H1 (cell line): ENCODE data around the gene COASY. TPM values are rescaled to one million over a fixed set of nuclear protein-coding genes. Genes with fewer than 3 reads are reported as not detected.

Experiments
- CHD7 ChIP-seq: fragments of 300-600 bp; sonication (generic); IDR thresholded peaks from 2 replicates; pipeline ENCODE4 v1.7.1; 2012; ENCODE audit warnings: low read length, moderate library complexity, mild to moderate bottlenecking, inconsistent platforms; ENCODE audit not compliant: insufficient replicate concordance
- EGR1 ChIP-seq: IDR thresholded peaks from 2 replicates; pipeline ENCODE4 v1.6.1; 2011; ENCODE audit warnings: low read depth, low read length, borderline replicate concordance
- GABPA ChIP-seq: IDR thresholded peaks from 2 replicates; pipeline ENCODE4 v1.6.1; 2011; ENCODE audit warnings: mild to moderate bottlenecking, low read length, moderate library complexity, borderline replicate concordance; ENCODE audit not compliant: insufficient read depth
- KDM5A ChIP-seq: fragments of 200-600 bp; IDR thresholded peaks from 2 replicates; pipeline ENCODE4 v1.7.1; 2012; ENCODE audit warnings: mild to moderate bottlenecking, low read length, inconsistent platforms, mixed read lengths
- MAFK ChIP-seq: IDR thresholded peaks from 2 replicates; pipeline ENCODE4 v1.6.1; 2012; ENCODE audit warnings: low read depth, mild to moderate bottlenecking, improper control_type of control experiment, low read length
- RNF2 ChIP-seq: fragments of 200-900, 300-1000 bp; sonication (generic); IDR thresholded peaks from 2 replicates; pipeline ENCODE4 v1.7.1; 2016; ENCODE audit warnings: borderline replicate concordance, low read depth, mild to moderate bottlenecking, antibody characterized with exemption, low read length; ENCODE audit not compliant: poor library complexity, severe bottlenecking; ENCODE audit errors: missing control alignments
- SAP30 ChIP-seq: fragments of 300-600 bp; sonication (generic); IDR thresholded peaks from 2 replicates; pipeline ENCODE4 v1.7.1; 2012; ENCODE audit warnings: low read length, moderate library complexity, mild to moderate bottlenecking, inconsistent platforms; ENCODE audit not compliant: insufficient read depth, insufficient replicate concordance
- TEAD4 ChIP-seq: IDR thresholded peaks from 2 replicates; pipeline ENCODE4 v1.6.1; 2012; ENCODE audit warnings: low read depth, low read length, inconsistent platforms, mixed read lengths
- polyA plus RNA-seq, 7 experiments: library from polyadenylated mRNA; depleted of rRNA in 3 of 7; stranded (reverse) in 5 of 7; unstranded in 2 of 7; fragments of >200 nt in 5 of 7; fragments of 200-250 nt in 2 of 7; gene quantifications; 1 replicate in 5 of 7; 2 replicates in 1 of 7; 4 replicates in 1 of 7; pipeline versions ENCODE4 v1.2.1 to v1.2.3, GENCODE V29; 2011 to 2013; ENCODE audit warnings: missing spikeins in 2 of 7, mixed read lengths in 2 of 7
- total RNA-seq: library from RNA; stranded (reverse); fragmentation: NEBNext Ultra II Directional; extraction: Animal tissue kit (Norgen Biotek cat#: 25700); gene quantifications from 2 replicates; pipeline ENCODE4 v1.2.1, GENCODE V29; 2021

COASY gene
- total and polyA plus RNA-seq, 2 of the 8 experiments (the other 6 are each of a cell fraction or from before 2014, with no cell fraction given) = 64.5 to 100 TPM

GRCh38 chr17:42562388-42563142 lies 617 bp downstream of the COASY start (continued):
- no peak for TF ChIP-seq GABPA
- TF ChIP-seq CHD7 = no peak
- TF ChIP-seq TEAD4 = no peak
- TF ChIP-seq EGR1 = no peak
- no peak for TF ChIP-seq RNF2
- TF ChIP-seq MAFK = no peak
- no peak; the same call in 1 of the 2 replicates for TF ChIP-seq KDM5A
- no peak for TF ChIP-seq SAP30
